ENCODE results near the gene OR6B3.
A peak's percentile ranks its signal among the peaks of the same experiment; 100 is the strongest.

OR6B3 gene

GRCh38 chr2:240018071-240018750 is 35.1 kb downstream of the OR6B3 start:
- no peak overlapping the region for H3K4me3 ChIP-seq (replicated peaks in 1 of 2; ENCODE audit: low read depth in 2 of 2, low read length in 2 of 2)
- no peak for DNase-seq (ENCODE audit: low read depth in 2 of 2)
- no peak for TF ChIP-seq CTCF (IDR thresholded peaks at IDR 0.05; ENCODE audit: low read depth, low read length)

- no peak overlapping the region for H3K4me3 ChIP-seq (replicated peaks in 1 of 2; ENCODE audit: low read depth in 2 of 2, low read length in 2 of 2)
- DNase-seq (ENCODE audit: low read depth in 2 of 2): no peak
- TF ChIP-seq CTCF (IDR thresholded peaks at IDR 0.05; ENCODE audit: low read depth, low read length): no peak
These were observed 39.0 kb downstream of the OR6B3 start for GRCh38 chr2:240014327-240014726.

- peak; percentile 32 to 41 for DNase-seq (ENCODE audit: low read depth in 2 of 2)
- no peak overlapping the region for H3K4me3 ChIP-seq (replicated peaks in 1 of 2; ENCODE audit: low read depth in 2 of 2, low read length in 2 of 2)
- TF ChIP-seq CTCF (IDR thresholded peaks at IDR 0.05; ENCODE audit: low read depth, low read length): no peak
These were observed 40.0 kb downstream of the OR6B3 start for GRCh38 chr2:240013343-240013742.

- no peak overlapping the region for H3K4me3 ChIP-seq (replicated peaks in 1 of 2; ENCODE audit: low read depth in 2 of 2, low read length in 2 of 2)
- no peak for TF ChIP-seq CTCF (IDR thresholded peaks at IDR 0.05; ENCODE audit: low read depth, low read length)
- no peak for DNase-seq (ENCODE audit: low read depth in 2 of 2)
These were observed 50.3 kb downstream of the OR6B3 start for GRCh38 chr2:240002983-240003382.

- TF ChIP-seq CTCF (IDR thresholded peaks at IDR 0.05; ENCODE audit: low read depth, low read length): no peak
- DNase-seq (ENCODE audit: low read depth in 2 of 2): no peak
- no peak overlapping the region for H3K4me3 ChIP-seq (replicated peaks in 1 of 2; ENCODE audit: low read depth in 2 of 2, low read length in 2 of 2)
These were observed 52.6 kb downstream of the OR6B3 start for GRCh38 chr2:240000671-240001070.

- TF ChIP-seq CTCF (IDR thresholded peaks at IDR 0.05; ENCODE audit: low read depth, low read length): no peak
- no peak for DNase-seq (ENCODE audit: low read depth in 2 of 2)
- H3K4me3 ChIP-seq (replicated peaks in 1 of 2; ENCODE audit: low read depth in 2 of 2, low read length in 2 of 2): no peak overlapping the region
These were observed 55.5 kb downstream of the OR6B3 start for GRCh38 chr2:239997686-239998409.
